Raji (cell line): ENCODE measurements around the gene ETV1.

Experiments
- POLR2A ChIP-seq: IDR thresholded peaks from 2 replicates; pipeline ENCODE4 v1.6.1; 2011; ENCODE audit warnings: low read depth, low read length, control low read depth; ENCODE audit not compliant: insufficient read depth

ETV1 gene

DNA sequence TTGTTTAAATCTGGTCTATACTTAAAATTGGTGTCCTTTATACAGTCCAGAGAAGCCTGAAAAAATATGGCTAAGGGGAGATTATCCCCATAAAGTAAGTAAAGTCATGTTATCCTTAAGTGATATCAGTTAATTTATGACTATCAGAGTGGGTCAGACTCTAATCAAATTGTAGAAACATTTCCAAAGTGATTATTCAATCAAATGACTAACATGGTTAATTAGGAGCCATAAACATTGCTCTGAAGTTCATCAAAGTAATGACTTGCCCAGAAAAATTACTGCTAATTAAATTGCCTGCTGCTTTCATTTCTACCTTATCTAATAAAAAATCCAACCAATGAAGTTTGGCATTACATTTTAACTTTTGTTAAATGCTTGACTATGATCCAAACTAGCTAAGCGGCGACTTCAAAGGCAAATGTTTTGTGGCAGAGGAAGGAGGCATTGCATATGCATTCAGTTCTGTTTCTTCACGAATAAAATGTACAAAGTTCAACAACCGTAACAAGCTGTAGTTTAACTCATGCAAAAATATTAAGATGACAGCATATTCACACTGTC is 76.7 kb downstream of the ETV1 start:
- no peak for TF ChIP-seq POLR2A

DNA sequence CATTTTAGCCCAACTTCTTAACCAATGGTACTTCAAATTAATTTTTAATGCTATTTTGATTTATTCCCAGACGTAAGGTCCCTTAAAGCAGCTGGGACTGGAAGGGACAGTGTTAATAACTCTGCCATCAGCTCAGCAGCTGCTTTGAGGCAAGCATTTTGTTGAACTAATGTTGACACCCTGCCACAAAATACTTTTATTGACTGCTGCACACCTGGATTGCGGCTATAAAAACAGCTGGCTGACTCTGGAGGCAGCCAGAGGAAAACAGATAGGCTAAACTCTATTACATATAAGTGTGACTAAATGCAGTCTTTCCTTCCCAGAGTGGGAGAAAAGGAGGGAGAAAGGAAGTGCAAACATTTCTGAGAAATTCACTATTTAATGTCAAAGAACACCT is 77.6 kb downstream of the ETV1 start:
- no peak for TF ChIP-seq POLR2A

DNA sequence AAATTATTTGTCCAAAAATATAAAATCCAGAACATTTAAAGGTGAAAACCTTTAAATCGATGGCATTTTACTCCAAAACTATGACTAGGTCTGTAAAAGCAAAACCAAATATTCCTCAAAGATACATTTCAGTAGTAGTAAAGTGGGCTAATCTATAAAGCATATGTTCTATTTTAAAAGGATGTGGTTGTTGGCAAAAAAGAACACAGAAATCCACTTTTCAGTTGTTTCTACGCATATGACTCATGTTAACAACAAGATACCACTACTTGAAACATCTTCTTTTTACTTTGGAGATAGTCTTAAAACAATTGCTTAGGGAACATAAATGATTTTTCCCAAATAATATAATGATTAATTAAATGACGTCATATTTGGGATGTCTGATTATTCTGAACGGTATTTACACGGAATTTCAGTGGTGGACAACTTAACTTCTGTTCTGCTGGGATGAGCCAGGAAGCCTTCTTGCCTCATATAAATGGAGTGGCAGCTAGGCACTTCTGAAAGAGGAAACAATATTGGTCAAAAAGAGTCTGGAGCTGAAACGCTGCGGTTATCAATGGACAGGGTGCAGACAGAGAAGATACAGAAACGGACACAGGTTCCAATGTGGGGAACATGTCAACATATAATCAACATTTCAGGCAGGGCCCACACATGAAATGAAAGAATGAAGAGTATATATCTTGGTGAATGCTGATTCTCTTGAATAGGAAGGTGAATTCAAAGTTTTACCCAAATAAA is 78.5 kb downstream of the ETV1 start:
- TF ChIP-seq POLR2A = no peak

DNA sequence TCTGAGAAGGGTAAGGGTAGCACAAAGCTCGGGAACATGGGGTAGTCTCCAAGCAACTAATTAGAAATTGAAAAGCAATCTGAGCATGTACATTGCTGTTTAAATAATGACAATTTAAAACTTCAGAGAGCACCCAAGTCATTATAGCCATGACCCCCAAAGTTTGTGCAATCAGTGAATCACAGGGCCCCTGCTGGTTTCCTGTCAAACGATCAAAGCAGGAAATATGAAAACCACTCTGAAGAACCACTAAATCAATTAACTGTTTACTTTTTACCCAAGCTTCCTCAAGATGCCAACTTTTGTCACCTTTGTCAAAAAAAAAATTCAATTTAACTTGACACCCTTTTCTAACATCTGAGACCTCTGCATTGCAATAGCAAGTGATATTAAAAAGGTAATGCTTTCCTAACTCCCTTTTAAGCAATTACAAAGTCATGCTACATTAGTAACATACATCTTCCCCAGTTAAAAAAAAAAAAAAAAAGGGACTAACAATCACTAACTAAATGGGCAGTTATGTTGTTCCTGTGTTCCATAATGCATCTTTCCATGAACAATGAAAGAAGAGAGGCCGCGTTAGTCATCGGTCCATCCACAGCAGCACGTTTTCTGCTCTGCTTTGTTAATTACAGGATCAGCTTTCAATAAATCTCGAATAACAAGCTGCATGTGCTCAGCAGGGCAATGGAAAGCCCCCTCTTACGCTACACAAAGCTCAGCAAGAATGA is 80.6 kb downstream of the ETV1 start:
- TF ChIP-seq POLR2A = no peak

DNA sequence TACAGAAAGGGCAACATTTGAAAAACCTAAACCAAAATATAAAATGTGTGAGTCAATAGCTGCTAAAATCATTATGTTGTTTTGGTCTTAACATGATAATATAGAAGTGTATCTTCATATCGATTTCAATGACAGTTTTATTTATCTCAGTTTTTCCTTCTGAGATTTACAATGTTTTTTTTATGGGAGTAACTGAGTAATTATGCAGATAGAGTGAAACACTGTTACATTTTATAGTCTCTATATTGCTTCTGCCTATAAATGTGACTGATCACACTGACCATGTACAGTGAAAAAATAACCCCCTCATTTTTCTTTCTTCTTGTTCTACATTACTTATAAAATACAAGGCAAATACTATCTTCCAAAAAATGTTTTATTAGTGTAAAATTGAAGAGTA is 81.6 kb downstream of the ETV1 start:
- TF ChIP-seq POLR2A = no peak

DNA sequence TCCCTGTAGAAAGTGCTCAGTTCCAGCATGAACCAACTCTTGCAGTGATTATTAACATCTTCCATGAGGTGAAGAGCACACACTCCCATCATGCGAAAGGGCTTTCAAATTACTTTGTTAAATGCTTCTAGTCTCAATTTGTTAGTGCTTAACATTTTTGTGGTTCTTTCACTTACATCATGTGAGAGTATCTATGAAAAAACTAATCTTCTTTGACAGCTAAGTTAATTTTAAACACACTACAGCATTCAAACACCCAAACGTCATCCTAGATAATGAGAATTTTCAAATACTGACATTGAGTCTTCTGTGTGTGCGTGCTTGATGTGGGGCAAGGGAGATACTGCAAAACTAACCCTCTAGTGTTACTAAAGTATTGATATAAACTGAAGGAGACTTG is 84.8 kb downstream of the ETV1 start:
- TF ChIP-seq POLR2A = no peak

DNA sequence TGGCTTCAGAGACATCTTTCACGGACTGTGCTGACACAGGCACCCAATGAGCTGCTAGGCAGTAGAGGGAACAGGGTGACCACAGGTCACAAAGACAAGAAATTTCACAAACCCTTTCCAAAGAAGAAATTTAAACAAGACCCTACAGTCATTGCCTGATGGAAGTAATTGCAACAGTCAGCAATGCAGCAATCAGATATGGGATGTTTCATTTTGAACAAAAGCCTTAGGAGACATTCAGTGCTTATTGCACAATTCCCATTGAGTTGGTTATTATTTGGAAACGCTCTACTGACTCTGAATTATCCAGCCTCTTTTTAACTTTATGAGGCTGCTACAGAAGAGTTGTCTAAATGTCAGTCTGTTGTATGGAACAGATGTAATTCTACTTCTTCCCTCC is 85.5 kb downstream of the ETV1 start:
- TF ChIP-seq POLR2A = no peak

DNA sequence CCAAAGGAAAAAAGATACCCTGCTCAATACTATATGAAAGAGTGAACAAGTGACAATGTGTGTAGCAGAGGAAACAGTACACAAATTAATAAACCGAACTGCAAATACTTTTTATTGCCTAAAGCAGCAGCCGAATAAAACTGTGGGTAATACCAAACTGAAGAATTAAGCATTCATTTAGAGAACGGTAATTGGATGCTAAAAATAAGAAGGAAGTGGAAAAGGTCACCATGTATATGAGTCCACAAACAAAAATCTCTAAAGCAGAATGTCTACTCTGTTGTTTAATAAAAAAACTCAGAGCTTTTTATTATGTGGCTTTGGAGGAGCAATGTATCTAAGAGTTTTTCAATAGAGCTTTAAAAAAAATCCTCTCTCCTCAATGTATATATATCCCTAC is 87.9 kb downstream of the ETV1 start:
- TF ChIP-seq POLR2A = no peak

DNA sequence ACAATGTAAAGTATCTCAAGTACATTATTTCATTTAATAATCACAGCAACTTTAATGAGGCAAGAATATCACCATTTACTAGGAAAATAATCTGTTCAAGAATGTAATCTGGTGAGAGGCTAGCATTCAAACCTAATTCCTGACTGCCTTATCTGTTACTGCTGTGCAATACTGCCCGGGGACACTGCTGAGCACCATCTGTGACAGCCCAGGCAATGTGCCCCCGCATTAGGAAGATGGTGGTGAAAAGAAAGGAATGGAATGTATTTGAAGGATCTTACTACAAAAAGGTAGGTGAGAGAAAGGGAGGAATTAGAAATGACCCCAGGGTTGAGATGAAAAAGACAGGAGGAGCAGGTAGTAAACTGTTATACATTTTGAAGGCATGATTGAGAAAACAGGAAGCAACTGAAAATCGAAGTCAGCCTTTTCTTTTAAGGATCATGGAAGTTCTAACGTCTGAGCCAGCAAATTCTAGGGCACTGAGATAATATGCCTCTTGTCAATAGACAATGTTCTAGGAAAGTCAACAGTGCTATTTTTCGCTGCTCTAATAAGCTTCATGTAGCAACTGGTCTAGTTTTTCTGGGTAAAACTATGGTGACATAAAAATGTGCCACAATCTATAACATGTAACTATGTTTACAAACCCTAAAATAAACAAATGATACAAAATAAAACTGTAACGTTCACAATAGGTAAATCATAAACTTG is 90.4 kb downstream of the ETV1 start:
- TF ChIP-seq POLR2A = no peak

DNA sequence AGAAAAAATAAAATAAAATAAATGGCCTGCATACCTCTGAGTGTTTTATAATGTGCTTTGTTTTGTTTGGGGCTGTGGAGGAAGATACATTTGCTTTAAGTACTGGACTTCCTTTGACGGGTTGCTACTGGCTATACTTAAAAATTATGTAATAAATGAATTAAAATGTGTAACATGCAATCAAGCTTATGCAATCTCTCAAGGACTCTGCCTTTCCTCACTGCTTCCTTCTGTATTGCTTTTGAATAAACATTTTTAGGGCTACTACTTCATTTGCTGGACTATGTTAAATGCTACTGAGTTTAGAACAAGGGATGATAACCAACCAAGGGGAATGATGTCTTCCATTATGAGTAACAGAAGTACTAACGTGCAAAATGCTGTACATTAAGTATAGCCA is 91.6 kb downstream of the ETV1 start:
- no peak for TF ChIP-seq POLR2A

DNA sequence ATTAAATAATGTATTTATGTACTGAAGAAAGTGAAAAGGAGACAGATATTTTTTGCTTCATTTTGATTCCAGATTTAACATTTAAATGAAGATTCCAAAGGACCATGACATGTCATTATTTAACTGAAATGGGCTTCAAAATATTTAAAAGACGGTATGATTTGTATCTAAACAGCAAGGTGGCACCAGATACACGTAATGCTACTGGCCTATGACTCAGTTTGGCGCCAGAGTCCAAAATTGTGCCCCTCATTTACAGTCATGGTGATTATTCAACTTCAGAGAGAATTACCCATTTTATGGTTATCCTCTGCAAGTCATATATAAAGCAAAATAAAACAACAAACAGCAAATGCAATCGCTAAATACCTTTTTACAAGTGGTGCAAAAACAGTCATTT is 94.5 kb downstream of the ETV1 start:
- TF ChIP-seq POLR2A = no peak

DNA sequence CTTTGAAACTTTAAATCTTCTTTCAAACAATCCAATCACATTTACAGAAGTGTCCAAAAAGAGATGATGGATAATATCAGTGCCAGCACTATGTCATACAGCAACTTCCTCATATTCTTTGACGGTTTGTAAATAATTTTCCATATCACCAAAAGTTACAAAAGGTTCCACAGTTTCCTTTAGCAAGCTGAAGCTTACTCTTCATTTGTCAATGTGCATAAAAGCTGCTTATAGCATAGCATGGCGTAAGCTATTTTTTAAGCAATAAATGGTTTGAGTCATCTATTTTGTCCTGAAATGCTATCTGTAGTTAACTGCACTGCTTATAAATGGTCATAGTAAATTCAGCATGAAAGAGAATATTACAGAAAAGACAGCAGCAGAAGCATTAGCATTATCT is 95.1 kb downstream of the ETV1 start:
- TF ChIP-seq POLR2A = no peak

DNA sequence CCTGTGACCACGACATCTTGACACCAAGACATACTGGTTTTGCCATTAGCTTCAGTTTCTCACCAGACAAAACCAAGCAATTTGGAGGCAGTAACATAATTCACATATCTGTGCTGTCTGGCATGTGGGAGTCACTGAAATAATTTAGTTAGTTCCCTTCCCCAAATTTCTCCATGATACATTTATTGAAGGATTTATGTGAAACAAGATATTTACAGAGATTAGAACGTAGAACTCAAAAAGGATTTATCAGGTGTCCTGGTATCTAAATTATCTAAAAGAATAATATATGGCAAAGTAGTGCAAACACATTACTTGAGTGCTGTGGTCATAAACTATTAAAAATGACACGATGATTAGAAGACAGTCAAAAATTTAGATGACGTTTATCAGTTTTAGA is 98.7 kb downstream of the ETV1 start:
- no peak for TF ChIP-seq POLR2A

DNA sequence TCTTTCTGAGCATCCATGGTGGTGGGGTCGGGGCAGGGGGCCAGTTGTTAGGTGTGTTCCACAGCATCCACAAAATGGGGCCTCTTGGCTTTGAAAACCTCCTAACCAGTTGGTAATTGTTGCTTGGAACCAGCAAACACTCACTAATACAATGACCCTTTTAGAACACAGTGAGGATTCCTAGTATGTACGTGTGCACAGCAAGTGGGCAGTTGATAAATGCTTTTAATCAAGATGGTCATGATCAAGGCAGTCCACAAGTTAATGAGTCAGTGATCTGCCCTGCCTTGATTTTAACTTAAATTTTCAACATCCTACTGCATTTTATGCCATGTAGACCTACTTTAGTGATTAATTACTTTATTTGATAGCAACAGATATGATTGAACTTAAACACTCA is 103.1 kb downstream of the ETV1 start:
- no peak for TF ChIP-seq POLR2A

DNA sequence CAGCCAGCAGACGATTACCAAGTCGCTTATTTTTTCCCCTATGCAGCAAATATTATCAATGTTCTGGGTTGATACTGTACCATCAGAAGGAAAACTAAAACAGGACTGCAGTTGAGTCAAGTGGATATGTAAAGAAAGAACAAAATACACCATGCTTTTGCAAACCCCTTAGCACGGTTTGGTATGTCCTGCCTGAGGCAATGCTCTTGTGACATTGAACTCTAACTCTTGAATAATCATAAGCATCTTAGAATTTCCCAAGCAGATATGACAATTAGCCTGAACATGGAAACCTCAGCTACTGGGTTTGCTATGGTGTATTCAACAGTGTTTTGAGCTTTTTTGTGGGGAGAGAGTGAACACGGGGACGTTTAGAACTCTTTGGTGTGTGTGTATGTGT is 107.4 kb downstream of the ETV1 start:
- TF ChIP-seq POLR2A = no peak

DNA sequence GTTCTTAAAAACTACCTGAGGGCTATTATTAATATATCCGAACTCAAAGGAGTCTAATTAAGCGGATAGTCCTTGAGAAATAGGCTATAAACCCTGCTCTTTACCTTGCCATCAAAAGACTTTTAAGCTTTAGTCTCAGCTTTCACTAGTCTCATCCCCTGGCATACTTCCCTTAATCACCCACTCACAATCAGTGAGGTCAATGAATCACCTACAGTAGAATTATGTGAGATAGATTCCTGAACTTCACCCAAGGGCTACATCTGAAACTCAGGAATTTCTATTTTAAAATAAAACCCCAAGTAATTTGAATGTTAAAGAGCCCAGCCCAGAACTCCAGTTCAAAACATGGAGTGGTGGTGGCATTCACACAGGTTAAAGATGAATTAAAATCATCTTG is 108.7 kb downstream of the ETV1 start:
- TF ChIP-seq POLR2A = no peak
